ENCODE data around the gene TXNL4A.
"Not testable (repeated sequence)": the region's sequence is repeated elsewhere in the genome, so short reads cannot be mapped to it uniquely, and the experiment has no call there.

TXNL4A gene

DNA sequence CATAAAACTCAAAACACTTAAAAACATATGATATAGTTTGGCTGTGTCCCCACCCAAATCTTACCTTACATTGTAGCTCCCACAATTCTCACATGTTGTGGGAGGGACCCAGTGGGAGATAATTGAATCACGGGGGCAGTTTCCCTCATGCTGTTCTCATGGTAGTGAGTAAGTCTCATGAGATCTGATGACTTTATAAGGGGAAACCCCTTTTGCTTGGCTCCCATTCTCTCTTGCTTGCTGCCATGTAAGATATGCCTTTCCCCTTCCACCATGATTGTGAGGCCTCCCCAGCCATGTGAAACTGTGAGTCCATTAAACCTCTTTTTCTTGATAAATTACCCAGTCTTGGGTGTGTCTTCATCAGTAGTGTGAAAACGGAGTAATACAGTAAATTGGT, 11.3 kb upstream of the TXNL4A start:
- not testable (repeated sequence) for DNase-seq (ENCODE audit: low read depth, low spot score)

DNA sequence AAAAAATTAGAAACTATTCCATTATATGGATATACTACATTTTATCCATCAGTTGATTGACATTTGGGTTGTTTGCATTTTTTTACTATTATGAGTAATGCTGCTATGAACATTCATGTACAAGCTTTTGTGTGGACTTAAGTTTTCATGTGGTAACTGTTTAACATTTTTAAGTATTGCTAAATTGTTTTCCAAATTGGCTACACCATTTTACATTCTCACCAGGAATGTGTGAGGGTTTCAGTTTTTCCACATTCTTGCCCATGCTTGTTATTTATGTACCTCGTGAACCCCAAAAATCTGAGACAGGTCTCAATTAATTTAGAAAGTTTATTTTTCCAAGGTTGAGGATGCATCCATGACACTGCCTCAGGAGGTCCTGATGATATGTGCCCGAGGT, 3.1 kb upstream of the TXNL4A start:
- no peak for DNase-seq (ENCODE audit: low read depth, low spot score)

- no peak for DNase-seq (ENCODE audit: low read depth, low spot score)
These were observed 783 bp upstream of the TXNL4A start for GRCh38 chr18:79989195-79989497.

DNA sequence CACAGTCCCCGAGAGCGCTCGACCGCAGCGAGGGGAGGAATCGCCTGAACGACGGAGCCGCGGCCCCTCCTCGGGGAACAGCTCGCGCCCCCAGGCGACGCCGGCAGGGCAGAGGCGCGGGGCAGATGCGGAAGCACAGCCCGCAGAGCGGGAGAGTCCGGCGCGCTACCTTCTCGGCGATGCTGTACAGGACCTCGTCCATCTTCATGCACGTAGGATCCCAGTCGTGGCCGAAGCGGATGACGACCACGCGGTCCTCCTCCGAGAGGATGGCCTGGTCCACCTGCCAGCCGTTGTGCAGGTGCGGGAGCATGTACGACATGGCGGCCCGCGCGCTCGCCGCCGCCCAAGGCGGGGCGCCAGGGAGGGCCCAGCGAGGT, 302 bp downstream of the TXNL4A start:
- peak; percentile 23 for DNase-seq (ENCODE audit: low read depth, low spot score)

DNA sequence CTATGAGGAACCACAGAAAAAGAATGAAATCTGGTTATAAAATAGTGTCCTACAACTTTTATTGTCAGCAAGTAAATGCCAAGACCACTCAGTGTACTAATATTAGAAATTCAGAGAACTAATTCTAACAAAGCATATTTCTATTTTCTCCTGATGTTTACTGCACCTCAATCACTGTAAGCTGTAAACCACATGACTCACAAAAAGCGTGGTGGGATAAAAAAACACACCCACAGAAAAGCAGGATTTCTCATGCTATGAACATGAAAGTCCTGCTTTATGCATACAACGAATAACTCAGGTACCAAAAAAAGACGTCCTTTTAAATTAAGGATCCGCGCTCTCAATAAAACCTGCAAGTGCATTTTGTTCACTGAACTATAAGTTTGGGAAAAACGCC, 797 bp downstream of the TXNL4A start:
- no peak for DNase-seq (ENCODE audit: low read depth, low spot score)

DNA sequence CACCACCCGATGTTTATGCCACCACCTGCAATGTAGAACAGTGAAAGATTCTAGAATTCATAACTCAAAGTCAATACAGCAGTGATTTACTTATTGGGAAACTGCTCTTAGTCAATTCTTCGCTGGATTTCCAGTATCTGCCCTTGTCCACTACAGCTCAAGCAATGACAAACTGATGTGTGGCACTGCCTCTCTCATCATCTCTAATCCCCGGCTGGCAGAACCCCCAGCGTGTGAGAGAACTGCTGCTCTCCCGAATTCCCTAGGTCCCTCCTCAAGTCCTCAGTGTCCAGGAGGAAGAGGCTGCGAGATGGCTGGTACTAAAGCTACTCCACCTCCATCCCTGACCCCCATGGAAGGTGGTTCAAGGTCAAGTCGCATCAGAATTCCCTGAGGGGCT, 1.6 kb downstream of the TXNL4A start:
- DNase-seq (ENCODE audit: low read depth, low spot score), result no peak

DNA sequence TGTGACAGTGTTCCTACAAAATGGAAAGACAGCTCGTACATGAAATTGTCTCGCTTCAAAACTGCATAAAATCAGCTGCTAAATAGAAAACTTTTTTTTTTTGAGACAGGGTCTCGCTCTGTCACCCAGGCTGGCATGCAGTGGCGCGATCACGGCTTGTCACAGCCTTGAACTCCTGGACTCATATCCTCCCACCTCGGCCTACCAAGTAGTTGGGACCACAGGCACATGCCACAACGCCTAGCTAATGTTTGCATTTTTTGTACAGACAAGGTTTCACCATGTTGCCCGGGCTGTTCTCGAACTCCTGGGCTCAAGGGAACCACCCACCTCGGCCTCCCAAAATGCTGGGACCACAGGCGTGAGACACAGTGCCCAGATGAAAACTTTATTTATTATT, 3.2 kb downstream of the TXNL4A start:
- DNase-seq (ENCODE audit: low read depth, low spot score), result no peak

GRCh38 chr18:79983793-79984192, 4.6 kb downstream of the TXNL4A start:
- DNase-seq (ENCODE audit: low read depth, low spot score), result no peak

GRCh38 chr18:79983253-79983652, 5.1 kb downstream of the TXNL4A start:
- DNase-seq (ENCODE audit: low read depth, low spot score), result no peak

GRCh38 chr18:79982736-79983135, 5.6 kb downstream of the TXNL4A start:
- no peak for DNase-seq (ENCODE audit: low read depth, low spot score)

DNA sequence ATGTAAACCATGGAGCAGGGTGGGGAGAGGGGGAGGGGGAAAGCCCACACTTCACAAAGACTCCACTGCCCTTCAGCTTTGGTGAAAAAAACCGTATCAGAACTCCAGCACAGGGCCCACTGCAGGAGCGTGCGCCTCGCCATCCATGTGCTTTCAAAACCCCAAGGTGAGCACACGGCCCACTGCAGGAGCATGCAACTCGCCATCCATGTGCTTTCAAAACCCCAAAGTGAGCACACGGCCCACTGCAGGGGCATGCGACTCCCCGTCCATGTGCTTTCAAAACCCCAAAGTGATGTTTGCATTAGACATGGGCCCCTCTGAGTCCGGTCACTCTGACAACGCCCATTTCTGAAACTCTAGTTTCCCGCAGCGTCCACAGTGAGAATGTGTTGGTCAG, 7.8 kb downstream of the TXNL4A start:
- no peak for DNase-seq (ENCODE audit: low read depth, low spot score)

- no peak for DNase-seq (ENCODE audit: low read depth, low spot score)
These were observed 8.5 kb downstream of the TXNL4A start for GRCh38 chr18:79979843-79980242.

- DNase-seq (ENCODE audit: low read depth, low spot score), result no peak
These were observed 12.2 kb downstream of the TXNL4A start for GRCh38 chr18:79975985-79976680.

- DNase-seq (ENCODE audit: low read depth, low spot score), result no peak
These were observed 13.3 kb downstream of the TXNL4A start for GRCh38 chr18:79975043-79975442.

- DNase-seq (ENCODE audit: low read depth, low spot score), result no peak
These were observed 14.2 kb downstream of the TXNL4A start for GRCh38 chr18:79974025-79974654.

- no peak for DNase-seq (ENCODE audit: low read depth, low spot score)
These were observed 14.8 kb downstream of the TXNL4A start for GRCh38 chr18:79973517-79973916.

GRCh38 chr18:79972720-79973119, 15.6 kb downstream of the TXNL4A start:
- DNase-seq (ENCODE audit: low read depth, low spot score), result no peak

GRCh38 chr18:79971986-79972385, 16.4 kb downstream of the TXNL4A start:
- no peak for DNase-seq (ENCODE audit: low read depth, low spot score)

- no peak for DNase-seq (ENCODE audit: low read depth, low spot score)
These were observed 17.0 kb downstream of the TXNL4A start for GRCh38 chr18:79971211-79971952.

- DNase-seq (ENCODE audit: low read depth, low spot score), result no peak
These were observed 17.8 kb downstream of the TXNL4A start for GRCh38 chr18:79970419-79971133.

DNA sequence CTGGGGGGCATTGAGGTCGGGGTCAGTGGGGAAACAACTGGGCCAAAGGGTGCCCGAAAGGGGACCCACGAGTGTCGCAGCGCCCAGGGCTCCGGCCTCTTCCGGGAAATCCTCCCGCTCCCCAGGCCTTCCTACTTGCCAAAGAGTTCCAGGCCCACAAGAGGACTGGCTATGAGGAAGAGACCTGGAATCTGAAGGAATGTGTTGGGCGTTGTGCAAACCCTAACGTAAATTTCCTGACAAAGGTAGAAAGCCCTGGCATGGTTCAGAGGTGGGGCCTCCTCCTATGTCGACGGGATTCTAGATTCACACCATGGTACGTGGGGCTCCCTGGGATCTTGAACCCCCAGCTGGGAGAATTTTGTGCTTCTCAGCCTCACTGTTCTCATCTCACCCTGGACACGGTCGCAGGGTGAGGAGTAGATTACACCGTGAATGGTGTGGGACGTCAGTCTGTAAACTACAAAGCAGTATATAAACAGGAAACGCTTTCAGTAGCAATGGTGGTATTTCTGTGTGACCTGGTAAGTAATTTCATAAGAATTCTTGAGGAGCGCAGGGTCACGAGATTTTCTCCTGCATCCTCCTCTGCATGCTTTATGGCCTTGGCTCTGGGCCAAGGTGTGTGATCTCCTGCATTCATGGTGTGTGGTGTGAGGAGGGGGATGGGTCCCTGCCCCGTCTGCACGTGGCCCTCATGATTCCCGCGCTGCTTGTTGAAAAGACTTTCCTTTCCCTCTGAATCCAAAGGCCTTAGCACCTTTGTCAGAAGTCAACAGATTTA, 23.1 kb downstream of the TXNL4A start:
- no peak for DNase-seq (ENCODE audit: low read depth, low spot score)

Measured in activated naive CD8-positive, alpha-beta T cell treated with anti-CD3 and anti-CD28 coated beads, Interleukin-2, amount 50 U/mL, for 16 hours (primary cell).